Spleen (tissue), 7 donors: ENCODE results near the gene FAM120B.

ENCODE experiments used
- POLR2AphosphoS5 ChIP-seq, 3 donors: sonication (generic); formaldehyde crosslinking; IDR thresholded peaks; one replicate each; pipeline ENCODE4 v1.5.1; 2017; ENCODE audit warnings: antibody characterized with exemption in 3 of 3
- TF ChIP-seq, protein P1 (sequence below), 11 experiments: fragments of 200-600 bp in 7 of 11; fragments of 450-650 bp in 4 of 11; sonication (generic) in 4 of 11; IDR thresholded peaks in 8 of 11; conservative IDR thresholded peaks in 3 of 11; 1 replicate in 7 of 11; 2 replicates in 4 of 11; pipeline versions ENCODE4 v1.4.0 to v1.8.0; 2016 to 2021; ENCODE audit warnings: antibody characterized with exemption in 11 of 11, inconsistent platforms in 4 of 11, mild to moderate bottlenecking in 1 of 11
- donor health status: DM: no; HTN: no; CAD: no; lungs with moderate emphysema.
- donor health status: DM: no; HTN: no; CAD: no.
- donor health status: DM: no; HTN: no; CAD: no.

DNA sequence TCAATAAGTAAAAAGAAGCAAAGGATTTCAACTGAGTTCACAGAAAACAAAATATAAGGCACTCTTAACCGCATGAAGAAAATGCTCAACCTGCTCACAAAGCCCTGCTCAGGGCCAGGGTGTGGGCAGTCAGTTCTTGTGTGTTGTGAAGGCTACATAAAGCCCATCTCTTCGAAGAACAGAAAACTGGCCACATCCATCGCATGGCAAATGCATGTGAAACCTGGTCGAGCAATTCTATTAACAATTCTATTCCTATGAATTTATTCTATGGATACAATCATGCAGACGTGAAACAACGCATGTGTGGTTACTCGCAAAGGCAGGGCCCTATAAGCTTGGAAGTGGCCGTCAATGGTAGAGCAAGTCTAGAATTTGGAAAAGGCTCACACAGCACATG, 136.0 kb downstream of the FAM120B start:
- no peak for TF ChIP-seq POLR2AphosphoS5 (IDR thresholded peaks at IDR 0.05)
- TF ChIP-seq, protein P1, sequence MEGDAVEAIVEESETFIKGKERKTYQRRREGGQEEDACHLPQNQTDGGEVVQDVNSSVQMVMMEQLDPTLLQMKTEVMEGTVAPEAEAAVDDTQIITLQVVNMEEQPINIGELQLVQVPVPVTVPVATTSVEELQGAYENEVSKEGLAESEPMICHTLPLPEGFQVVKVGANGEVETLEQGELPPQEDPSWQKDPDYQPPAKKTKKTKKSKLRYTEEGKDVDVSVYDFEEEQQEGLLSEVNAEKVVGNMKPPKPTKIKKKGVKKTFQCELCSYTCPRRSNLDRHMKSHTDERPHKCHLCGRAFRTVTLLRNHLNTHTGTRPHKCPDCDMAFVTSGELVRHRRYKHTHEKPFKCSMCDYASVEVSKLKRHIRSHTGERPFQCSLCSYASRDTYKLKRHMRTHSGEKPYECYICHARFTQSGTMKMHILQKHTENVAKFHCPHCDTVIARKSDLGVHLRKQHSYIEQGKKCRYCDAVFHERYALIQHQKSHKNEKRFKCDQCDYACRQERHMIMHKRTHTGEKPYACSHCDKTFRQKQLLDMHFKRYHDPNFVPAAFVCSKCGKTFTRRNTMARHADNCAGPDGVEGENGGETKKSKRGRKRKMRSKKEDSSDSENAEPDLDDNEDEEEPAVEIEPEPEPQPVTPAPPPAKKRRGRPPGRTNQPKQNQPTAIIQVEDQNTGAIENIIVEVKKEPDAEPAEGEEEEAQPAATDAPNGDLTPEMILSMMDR (IDR thresholded peaks at IDR 0.05 in 8 of 11, conservative IDR thresholded peaks at IDR 0.05 in 3 of 11) = no peak
